Superior temporal gyrus (tissue), 1 donor: ENCODE data around the gene OPRM1.
A peak's percentile ranks its signal among the peaks of the same experiment; 100 is the strongest.

Experiments used
- DNase-seq: peaks from one replicate; pipeline ENCODE4 v3.0.0-alpha.2; 2016; ENCODE audit errors: extremely low spot score

OPRM1 gene

GRCh38 chr6:154080461-154081189 is 41.6 kb downstream of the OPRM1 start:
- no peak for DNase-seq

- DNase-seq = no peak
Measured at GRCh38 chr6:154086510-154086909, 47.5 kb downstream of the OPRM1 start.

DNA sequence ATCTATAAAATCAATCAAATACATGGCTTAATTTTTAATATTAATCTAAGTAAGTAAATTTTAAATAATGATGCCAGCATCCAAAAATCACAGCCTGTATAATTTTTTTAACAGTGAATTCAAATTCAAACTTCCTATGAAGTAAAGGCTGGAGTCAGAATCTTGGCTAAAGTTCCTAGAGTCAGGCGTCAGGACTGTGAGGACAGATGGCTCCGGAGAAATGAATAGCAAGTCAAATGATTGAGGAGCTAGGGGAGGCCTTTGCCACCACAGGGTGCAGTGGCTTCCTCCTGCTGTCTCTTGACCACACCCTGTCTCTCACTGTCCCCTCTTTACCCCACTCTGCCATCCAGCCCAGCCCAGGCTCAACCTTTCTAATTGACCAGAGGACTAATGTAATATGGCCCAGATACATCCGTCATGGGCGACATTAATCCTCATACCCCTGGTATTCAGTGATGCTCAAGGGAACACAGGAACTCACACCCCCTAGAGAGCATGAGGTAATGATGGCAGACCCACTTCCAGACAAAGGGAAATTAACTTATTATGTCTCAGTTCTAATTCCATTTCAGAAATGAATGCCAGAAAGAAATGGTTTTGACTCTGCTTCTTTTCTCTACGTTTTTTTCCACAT is 53.4 kb downstream of the OPRM1 start:
- no peak for DNase-seq

DNA sequence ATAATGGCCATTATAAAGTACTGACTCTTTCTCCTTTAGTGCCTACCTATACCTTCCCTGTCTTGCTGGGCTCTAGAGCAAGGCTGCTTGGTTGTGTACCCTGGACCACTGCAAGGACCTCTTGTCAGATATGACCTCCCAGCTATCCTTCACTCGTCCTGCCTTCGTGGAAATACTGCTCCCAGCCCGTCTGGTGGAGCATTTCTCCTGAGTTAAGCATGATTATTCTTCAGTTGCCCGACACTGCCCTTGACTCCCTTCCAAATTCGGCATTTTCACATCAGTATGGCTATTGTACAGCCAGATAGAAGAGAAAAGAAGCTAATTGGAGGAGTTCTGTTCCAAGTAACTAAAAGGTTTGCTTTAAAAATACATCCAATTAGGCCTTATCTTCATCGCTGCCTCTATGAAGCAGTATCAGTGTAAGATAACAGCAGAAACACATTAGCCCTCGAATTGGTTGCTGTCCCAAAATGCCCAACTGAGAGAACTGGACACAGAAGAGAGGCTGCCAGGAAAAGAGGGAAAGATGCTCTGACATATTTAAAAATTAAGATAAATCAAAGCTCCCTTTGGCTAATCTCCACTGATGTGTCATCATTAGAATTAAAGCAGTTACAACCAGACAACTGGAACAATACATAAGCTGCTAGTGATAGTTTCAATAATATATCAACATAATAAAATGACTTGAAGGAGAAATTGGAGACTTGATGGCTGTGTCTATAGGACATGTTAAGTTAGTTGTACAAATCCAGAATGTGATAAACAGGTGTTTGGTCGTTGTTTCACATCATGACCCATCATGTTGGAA is 54.4 kb downstream of the OPRM1 start:
- DNase-seq = no peak

GRCh38 chr6:154095571-154095970 is 56.5 kb downstream of the OPRM1 start:
- no peak for DNase-seq

DNA sequence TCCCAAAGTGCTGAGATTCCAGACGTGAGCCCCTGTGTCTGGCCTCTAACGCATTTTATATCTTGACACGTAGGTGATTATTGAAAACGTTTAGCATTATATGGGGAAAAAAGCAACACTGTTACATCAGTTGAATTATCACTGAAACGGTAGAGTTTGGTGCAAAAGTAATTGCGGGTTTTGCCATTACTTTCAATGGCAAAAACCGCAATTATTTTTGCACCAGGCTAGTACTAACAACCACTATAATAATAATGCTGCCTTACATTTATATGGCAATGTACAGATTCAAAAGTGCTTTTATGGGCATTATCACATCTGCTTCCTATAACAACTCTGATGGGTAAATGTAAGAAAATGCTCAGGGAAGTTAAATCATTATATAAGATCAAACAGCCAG is 57.3 kb downstream of the OPRM1 start:
- no peak for DNase-seq

DNA sequence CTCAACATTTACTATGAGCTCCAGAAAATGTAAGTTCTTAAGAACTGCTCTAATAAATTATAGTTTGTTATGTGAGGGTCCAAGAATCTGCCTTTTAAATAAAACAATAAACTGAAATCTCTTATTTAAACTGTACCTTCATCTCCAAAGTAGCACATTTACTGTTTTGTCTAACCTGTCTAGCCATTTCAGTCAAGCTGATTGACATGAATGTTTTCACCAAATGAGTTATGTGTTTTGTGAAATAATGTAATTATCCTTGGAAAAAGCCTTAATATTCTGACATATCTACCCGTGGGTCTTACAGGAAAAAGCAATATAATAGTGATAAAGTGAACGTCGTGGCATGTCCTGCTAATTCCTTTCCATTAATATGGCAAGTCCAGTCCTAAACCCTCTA is 57.8 kb downstream of the OPRM1 start:
- DNase-seq = no peak

DNA sequence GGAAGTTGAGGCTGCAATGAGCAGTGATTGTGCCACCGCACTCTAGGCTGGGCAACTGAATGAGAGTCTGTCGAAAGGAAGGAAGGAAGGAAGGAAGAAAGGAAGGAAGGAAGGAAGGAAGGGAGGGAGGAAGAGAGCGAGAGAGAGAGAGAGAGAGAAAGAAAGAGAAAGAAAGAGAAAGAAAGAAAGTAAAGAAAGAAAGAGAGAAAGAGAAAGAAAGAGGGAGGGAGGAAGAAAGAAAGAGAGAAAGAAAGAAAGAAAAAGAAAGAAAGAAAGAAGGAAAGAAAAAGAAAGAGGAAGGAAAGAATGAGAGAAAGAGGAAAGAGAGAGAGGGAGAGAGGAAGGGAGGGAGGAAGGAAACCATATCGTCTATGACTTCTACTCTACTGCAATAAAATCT is 60.2 kb downstream of the OPRM1 start:
- DNase-seq = no peak

GRCh38 chr6:154106251-154106650 is 67.2 kb downstream of the OPRM1 start:
- DNase-seq = no peak

DNA sequence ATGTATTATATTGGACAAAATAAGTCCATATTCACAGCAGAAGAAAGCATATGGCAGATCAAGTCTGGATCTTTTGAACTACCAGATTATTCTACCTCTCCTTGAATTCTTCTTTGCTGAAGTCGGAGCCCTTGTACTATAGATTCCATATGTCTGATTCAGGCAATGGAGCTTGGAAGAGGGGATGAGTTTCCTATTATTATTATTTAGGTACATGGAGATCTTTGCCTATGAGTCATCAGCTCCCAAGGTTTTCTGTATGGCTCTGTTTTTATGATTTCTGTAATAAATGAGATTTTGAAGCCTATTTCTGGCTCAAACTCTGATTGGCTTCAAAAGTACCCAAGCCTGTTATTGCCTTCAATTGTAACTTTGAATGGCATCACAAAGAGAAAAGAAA is 72.0 kb downstream of the OPRM1 start:
- no peak for DNase-seq

GRCh38 chr6:154112181-154112809 is 73.3 kb downstream of the OPRM1 start:
- no peak for DNase-seq

DNA sequence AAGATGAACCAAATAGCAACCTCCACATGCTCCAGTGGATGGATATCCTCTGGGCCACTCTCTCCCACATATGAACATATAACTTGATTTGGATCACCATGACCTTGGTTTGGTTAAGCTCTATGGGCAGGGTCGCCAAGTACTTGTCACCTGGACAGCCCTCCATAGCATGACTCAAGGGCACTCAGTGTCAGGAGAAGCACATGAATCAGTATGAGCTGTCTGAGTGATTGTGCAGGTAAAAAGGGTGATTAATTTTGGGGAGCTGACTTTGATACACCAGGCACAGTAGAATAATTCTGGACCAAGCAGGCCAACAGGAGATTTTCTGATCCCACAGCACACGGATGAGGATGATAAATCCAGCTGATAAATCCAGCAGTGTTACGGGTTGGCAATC is 74.4 kb downstream of the OPRM1 start:
- DNase-seq = no peak

GRCh38 chr6:154117485-154117884 is 78.4 kb downstream of the OPRM1 start:
- no peak for DNase-seq

GRCh38 chr6:154122195-154122925 is 83.3 kb downstream of the OPRM1 start:
- DNase-seq = no peak

DNA sequence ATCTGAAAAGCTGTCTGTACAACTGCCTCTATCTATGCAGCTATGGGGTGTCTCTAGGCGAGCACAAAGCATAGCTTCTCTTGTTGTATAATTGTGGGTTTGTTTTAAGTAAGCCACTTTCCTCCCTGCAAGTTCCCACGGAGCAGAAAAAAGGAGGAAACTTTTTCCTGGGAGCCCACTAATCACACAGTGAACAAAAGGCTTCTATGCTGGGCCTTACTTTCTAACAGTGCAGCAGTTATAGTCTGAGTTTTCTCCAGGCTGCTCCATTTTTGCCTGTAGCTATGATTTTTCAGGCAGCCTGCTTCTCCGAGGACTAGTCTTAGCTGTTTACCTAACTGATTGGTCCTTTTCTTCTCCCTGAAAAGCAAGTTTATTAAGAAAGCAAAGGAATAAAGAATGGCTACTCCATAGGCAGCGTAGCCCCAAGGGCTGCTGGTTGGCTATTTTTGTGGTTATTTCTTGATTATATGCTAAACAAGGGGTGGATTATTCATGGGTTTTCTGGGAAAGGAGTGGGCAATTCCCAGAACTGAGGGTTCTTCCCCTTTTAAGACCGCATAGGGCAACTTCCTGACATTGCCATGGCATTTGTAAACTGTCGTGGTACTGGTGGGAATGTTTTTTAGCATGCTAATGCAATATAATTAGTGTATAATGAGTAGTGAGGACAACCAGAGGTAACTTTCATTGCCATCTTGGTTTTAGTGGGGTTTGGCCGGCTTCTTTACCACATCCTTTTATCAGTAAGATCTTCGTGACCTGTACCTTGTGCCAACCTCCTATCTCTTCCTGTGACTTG is 84.3 kb downstream of the OPRM1 start:
- no peak for DNase-seq

GRCh38 chr6:154125421-154125820 is 86.4 kb downstream of the OPRM1 start:
- no peak for DNase-seq

- DNase-seq = no peak
Measured at GRCh38 chr6:154127657-154128056, 88.6 kb downstream of the OPRM1 start.

- DNase-seq = no peak
Measured at GRCh38 chr6:154134471-154135147, 95.6 kb downstream of the OPRM1 start.

DNA sequence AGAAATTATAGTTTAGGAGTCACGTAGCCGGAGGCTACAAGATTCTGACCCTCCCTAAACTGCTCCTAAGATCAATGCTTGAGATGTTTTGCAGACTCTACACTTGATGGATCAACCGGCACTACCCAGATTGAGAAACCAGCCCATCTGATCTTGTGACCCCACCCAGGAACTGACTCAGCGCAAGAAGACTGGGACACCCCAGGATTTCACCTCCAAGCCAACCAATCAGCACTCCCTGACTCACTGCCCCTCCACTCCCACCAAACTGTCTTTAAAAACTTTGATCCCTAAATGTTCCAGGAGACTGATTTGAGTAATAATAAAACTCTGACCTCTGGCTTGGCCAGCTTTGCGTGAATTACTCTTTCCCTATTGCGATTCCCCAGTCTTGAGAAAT is 99.8 kb downstream of the OPRM1 start:
- DNase-seq = no peak

DNA sequence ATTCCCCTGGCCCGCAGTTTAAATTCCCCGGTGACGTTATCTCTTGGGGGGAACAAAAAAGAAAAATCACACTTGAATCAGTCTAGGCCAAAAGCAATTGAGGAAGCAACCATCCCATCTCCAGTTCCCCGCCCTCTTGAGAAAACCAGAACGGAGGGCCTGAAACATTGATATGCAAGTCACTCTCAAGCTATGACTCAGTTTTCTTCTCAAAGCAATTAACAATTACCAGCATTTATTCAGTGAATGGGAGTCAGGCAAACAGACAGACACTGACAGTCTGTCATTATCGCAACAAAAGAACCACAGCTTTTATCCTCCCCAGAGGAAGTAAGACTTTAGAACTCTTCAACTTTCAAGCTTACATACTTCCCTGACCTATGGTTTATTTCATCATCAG is 100.9 kb downstream of the OPRM1 start:
- DNase-seq = peak; percentile 35
